BJ (cell line): ENCODE measurements around the gene SH2D7. TPM values are rescaled to one million over a fixed set of nuclear protein-coding genes. Genes with fewer than 3 reads are reported as not detected.

Source experiments
- CTCF ChIA-PET: fragments of 350-600 bp; formaldehyde crosslinking; extraction: SDS; loops from one replicate; lab custom pipeline; 2021; ENCODE audit warnings: antibody characterized with exemption, inconsistent platforms; lab: Yijun Ruan, JAX
- POLR2A ChIA-PET: fragments of 300-600 bp; sonication (Branson Sonifier 250); formaldehyde crosslinking; extraction: SDS; loops from one replicate; lab custom pipeline; 2021; ENCODE audit warnings: antibody characterized with exemption; lab: Charles Lee
- DNase-seq: peaks from one replicate; pipeline ENCODE4 v3.0.0-alpha.2; 2011; ENCODE audit warnings: low read depth
- H3K27me3 ChIP-seq: 2 replicates; pipeline ENCODE4 v1.6.0; 2011; ENCODE audit warnings: low read length; ENCODE audit not compliant: control insufficient read depth, insufficient read depth
- H3K36me3 ChIP-seq: 2 replicates; pipeline ENCODE4 v1.5.1; 2011; ENCODE audit warnings: low read length; ENCODE audit not compliant: control insufficient read depth, insufficient read depth
- H3K4me3 ChIP-seq: 2 replicates; pipeline ENCODE4 v1.5.1; 2011; ENCODE audit warnings: low read depth, mild to moderate bottlenecking, control low read depth, low read length
- polyA plus RNA-seq: library from polyadenylated mRNA; depleted of rRNA; stranded (reverse); fragments of >200 nt; gene quantifications from 2 replicates; pipeline ENCODE4 v1.2.3, GENCODE V29; 2011
- TF ChIP-seq, protein P1 (sequence below): IDR thresholded peaks from 2 replicates; pipeline ENCODE4 v1.5.1; 2011; ENCODE audit warnings: low read depth, mild to moderate bottlenecking, control low read depth, inconsistent platforms, low read length, moderate library complexity; ENCODE audit not compliant: insufficient read depth

Gene SH2D7
- polyA plus RNA-seq, 1 experiment, result not detected

DNA sequence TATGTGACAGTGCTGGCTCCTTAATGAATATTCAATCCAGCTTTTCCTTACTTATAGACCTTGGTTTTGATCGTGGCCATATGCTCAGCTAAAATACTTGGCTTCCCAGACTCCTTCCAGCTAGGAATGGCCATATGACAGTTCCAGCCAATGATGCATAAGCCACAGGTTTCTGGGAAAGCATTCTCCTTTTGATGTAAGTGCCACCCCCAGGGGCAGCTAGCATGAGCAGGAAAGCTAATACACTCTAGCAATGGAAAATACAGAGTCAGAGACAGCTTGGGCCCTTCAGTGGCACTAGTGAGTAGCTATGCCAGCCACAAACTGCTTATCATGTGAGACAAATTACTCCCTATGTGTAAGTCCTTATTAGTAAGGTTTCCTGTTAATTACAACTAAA lies 41.5 kb upstream of the SH2D7 start:
- ChIA-PET CTCF (interaction anchor here (1.0 to 2.9 kb wide), 8 partner anchors 8 to 87 kb away, joined by 3 to 13 read pairs (median 4); no protein-coding TSS in a partner anchor), POLR2A (interaction anchor here (1.0 kb wide), 1 partner anchor 11 kb away, joined by 5 read pairs; no protein-coding TSS in a partner anchor)
- no peak for DNase-seq
- no peak overlapping the region for H3K4me3 ChIP-seq
- peaks cover 2% of the 10 kb centered on the region; the same call in 1 of the 2 replicates for H3K36me3 ChIP-seq
- no peaks in the 10 kb centered on the region for H3K27me3 ChIP-seq
- TF ChIP-seq, protein P1, sequence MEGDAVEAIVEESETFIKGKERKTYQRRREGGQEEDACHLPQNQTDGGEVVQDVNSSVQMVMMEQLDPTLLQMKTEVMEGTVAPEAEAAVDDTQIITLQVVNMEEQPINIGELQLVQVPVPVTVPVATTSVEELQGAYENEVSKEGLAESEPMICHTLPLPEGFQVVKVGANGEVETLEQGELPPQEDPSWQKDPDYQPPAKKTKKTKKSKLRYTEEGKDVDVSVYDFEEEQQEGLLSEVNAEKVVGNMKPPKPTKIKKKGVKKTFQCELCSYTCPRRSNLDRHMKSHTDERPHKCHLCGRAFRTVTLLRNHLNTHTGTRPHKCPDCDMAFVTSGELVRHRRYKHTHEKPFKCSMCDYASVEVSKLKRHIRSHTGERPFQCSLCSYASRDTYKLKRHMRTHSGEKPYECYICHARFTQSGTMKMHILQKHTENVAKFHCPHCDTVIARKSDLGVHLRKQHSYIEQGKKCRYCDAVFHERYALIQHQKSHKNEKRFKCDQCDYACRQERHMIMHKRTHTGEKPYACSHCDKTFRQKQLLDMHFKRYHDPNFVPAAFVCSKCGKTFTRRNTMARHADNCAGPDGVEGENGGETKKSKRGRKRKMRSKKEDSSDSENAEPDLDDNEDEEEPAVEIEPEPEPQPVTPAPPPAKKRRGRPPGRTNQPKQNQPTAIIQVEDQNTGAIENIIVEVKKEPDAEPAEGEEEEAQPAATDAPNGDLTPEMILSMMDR, result no peak

DNA sequence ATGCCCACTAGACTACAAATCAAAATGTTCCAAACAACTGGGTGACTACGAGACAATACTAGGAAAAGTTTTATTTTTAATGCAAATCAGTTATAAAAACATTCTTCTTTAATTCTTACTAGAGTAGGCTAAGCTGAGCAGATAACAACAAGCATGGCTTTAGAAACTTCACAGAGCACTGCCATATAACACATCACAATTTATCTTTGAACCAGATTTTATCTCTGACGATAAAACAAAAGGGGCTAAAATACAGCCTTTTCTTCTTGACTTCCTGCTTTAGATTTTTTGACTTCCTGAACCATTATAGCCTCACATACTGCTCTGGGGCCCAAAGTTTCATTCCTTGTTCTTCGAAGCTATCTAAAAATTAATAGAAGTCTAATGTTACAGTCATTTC lies 40.8 kb upstream of the SH2D7 start:
- Histone ChIP-seq H3K4me3 (no peak overlapping the region), H3K36me3 (peaks cover 2% of the 10 kb centered on the region; the same call in 1 of the 2 replicates), H3K27me3 (no peaks in the 10 kb centered on the region)
- no peak for DNase-seq
- ChIA-PET POLR2A (no interaction called here), CTCF (interaction anchor here (0.8 to 2.9 kb wide), 4 partner anchors 16 to 24 kb away, joined by 4 to 13 read pairs (median 4); no protein-coding TSS in a partner anchor)
- TF ChIP-seq, protein P1, result no peak

DNA sequence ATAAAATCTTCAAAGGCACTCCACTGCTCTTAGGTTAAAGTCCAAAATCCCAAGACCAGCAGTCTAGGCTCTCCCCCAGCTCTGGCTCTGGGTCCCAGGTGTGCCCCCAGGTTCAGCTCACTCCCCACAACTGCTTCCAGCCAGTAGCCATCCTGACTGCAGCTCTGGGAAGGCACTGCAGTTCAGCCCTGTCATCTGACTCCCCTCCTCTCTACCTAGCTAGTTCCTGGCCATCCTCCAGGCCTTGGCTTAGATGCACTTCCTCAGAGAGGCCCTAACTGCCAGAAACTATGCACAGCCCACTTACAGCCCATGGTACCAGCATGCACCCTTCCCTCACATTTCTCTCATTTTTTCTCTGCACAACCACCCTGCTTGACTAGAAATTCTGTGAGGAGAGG lies 40.4 kb upstream of the SH2D7 start:
- TF ChIP-seq, protein P1, result no peak
- Histone ChIP-seq H3K27me3 (no peaks in the 10 kb centered on the region), H3K4me3 (no peak overlapping the region), H3K36me3 (no peaks in the 10 kb centered on the region; the same call in 1 of the 2 replicates)
- CTCF ChIA-PET, result interaction anchor here (0.8 to 2.9 kb wide), 2 partner anchors 15 to 18 kb away, joined by 5 to 13 read pairs; no protein-coding TSS in a partner anchor
- POLR2A ChIA-PET, result no interaction called here
- no peak for DNase-seq

DNA sequence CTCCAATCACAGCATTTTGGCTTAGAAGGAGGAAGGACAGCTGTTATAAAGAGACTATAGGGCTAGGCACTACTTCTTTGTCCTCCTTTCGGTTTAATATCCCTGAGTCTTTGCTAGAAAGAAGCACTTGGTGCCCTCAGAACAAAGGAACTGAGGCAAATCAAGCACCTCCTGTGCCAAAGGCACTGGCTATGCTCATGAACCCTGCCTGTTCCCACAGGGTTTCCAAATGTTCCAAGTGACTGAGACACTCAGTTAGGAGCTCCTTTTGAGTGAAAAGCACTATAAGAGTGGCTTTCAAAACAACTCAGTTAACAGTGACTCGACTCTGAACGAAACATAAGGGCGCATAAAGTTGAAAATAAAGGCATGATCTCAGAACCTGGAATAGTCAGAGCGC lies 39.8 kb upstream of the SH2D7 start:
- POLR2A ChIA-PET, result no interaction called here
- Histone ChIP-seq H3K27me3 (no peaks in the 10 kb centered on the region), H3K4me3 (no peak overlapping the region), H3K36me3 (no peaks in the 10 kb centered on the region; the same call in 1 of the 2 replicates)
- no peak for DNase-seq
- TF ChIP-seq, protein P1, result no peak
- CTCF ChIA-PET, result interaction anchor here (2.9 kb wide), 1 partner anchor 15 kb away, joined by 13 read pairs; no protein-coding TSS in a partner anchor

DNA sequence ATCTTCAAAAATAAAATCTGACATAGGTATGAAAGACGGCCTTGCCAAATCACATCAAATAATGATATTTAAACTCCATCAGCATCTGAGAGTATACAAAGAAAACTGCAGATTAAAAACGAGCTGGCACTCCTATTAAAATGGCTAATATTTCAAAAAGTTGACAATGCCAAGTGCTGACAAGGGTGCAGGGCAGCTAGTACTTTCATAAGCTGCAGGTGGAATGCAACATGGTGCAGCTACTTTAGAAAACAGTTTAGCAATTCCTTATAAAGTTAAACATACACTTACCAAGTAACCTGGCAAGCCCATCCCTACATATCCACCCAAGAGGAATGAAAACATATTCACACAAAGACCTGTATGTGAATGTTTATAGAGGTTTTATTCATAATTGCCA lies 37.8 kb upstream of the SH2D7 start:
- ChIA-PET POLR2A (no interaction called here), CTCF (interaction anchor here (1.4 kb wide), 1 partner anchor 54 kb away, joined by 3 read pairs; no protein-coding TSS in a partner anchor)
- Histone ChIP-seq H3K36me3 (no peaks in the 10 kb centered on the region; the same call in 1 of the 2 replicates), H3K4me3 (no peak overlapping the region), H3K27me3 (no peaks in the 10 kb centered on the region)
- no peak for DNase-seq
- TF ChIP-seq, protein P1, result no peak
